ENCODE data around the gene TNFRSF4.

TNFRSF4 gene

GRCh38 chr1:1217621-1218523 is 3.9 kb upstream of the TNFRSF4 start:
- DNase-seq (ENCODE audit: low read depth): no peak

GRCh38 chr1:1216770-1217620 is 3.0 kb upstream of the TNFRSF4 start:
- DNase-seq (ENCODE audit: low read depth): no peak

- DNase-seq (ENCODE audit: low read depth): no peak
These were observed 2.1 kb upstream of the TNFRSF4 start for GRCh38 chr1:1215881-1216605.

- DNase-seq (ENCODE audit: low read depth): no peak
These were observed 1.2 kb upstream of the TNFRSF4 start for GRCh38 chr1:1215080-1215676.

- no peak for DNase-seq (ENCODE audit: low read depth)
These were observed 1.1 kb downstream of the TNFRSF4 start for GRCh38 chr1:1212780-1213344.

GRCh38 chr1:1211541-1212441 is 2.2 kb downstream of the TNFRSF4 start:
- DNase-seq (ENCODE audit: low read depth): no peak

- no peak for DNase-seq (ENCODE audit: low read depth)
These were observed 3.0 kb downstream of the TNFRSF4 start for GRCh38 chr1:1210726-1211540.

- no peak for DNase-seq (ENCODE audit: low read depth)
These were observed 5.1 kb downstream of the TNFRSF4 start for GRCh38 chr1:1208713-1209433.

GRCh38 chr1:1207571-1207892 is 6.4 kb downstream of the TNFRSF4 start:
- DNase-seq (ENCODE audit: low read depth): no peak

- DNase-seq (ENCODE audit: low read depth): no peak
These were observed 6.9 kb downstream of the TNFRSF4 start for GRCh38 chr1:1206966-1207531.

- no peak for DNase-seq (ENCODE audit: low read depth)
These were observed 7.5 kb downstream of the TNFRSF4 start, which contains the start of gene TNFRSF18 for GRCh38 chr1:1206376-1206965. Gene TNFRSF18, minus strand, starts transcription at chr1:1206592. Its CDS starts 21 bp downstream, at chr1:1206571.

- no peak for DNase-seq (ENCODE audit: low read depth)
These were observed 8.1 kb downstream of the TNFRSF4 start for GRCh38 chr1:1205769-1206375.

- DNase-seq (ENCODE audit: low read depth): no peak
These were observed 8.8 kb downstream of the TNFRSF4 start for GRCh38 chr1:1204998-1205768.

GRCh38 chr1:1204425-1204920 is 9.5 kb downstream of the TNFRSF4 start:
- no peak for DNase-seq (ENCODE audit: low read depth)

- no peak for DNase-seq (ENCODE audit: low read depth)
These were observed 10.2 kb downstream of the TNFRSF4 start for GRCh38 chr1:1203561-1204424.

All from stimulated activated CD8-positive, alpha-beta memory T cell treated with anti-CD3 and anti-CD28 coated beads, Interleukin-12 subunit alpha, Interleukin-12 subunit beta, amount 100 ng/mL, for 1 hour (primary cell).